SK-N-SH treated with all-trans-retinoic acid at 6 μM for 48 hours (cell line): Measurements from ENCODE around the gene KLHDC8A.

Experiments
- ATAC-seq: fragments of 200-7000 bp; cut with Tn5 transposase; 3 replicates; pipeline ENCODE4 v1.9.1; 2020; ENCODE audit warnings: mild to moderate bottlenecking, moderate library complexity
- ARNTL ChIP-seq: fragments of 450-650 bp; formaldehyde crosslinking; IDR thresholded peaks from 2 replicates; pipeline ENCODE4 v1.5.0; 2020; ENCODE audit warnings: low read depth, mild to moderate bottlenecking, moderate library complexity, borderline replicate concordance
- BACH2 ChIP-seq: fragments of 250-450 bp; sonication (Bioruptor Pico); IDR thresholded peaks from 2 replicates; pipeline ENCODE4 v1.9.0; 2021; ENCODE audit warnings: mild to moderate bottlenecking, borderline replicate concordance
- CSDC2 ChIP-seq: fragments of 250-450 bp; sonication (Bioruptor Pico); IDR thresholded peaks from 2 replicates; pipeline ENCODE4 v1.5.0; 2020; ENCODE audit warnings: mild to moderate bottlenecking, moderate library complexity
- ESRRG ChIP-seq: fragments of 250-450 bp; sonication (Bioruptor Pico); IDR thresholded peaks from 2 replicates; pipeline ENCODE4 v1.6.1; 2021; ENCODE audit warnings: mild to moderate bottlenecking
- GLIS3 ChIP-seq: fragments of 250-450 bp; sonication (Bioruptor Pico); IDR thresholded peaks from 2 replicates; pipeline ENCODE4 v1.5.0; 2020; ENCODE audit warnings: mild to moderate bottlenecking, moderate library complexity
- OSR1 ChIP-seq: fragments of 250-450 bp; sonication (Bioruptor Pico); IDR thresholded peaks from 2 replicates; pipeline ENCODE4 v1.8.0; 2022; ENCODE audit warnings: moderate library complexity, mild to moderate bottlenecking, inconsistent platforms
- PPARA ChIP-seq: fragments of 250-450 bp; sonication (Bioruptor Pico); IDR thresholded peaks from 2 replicates; pipeline ENCODE4 v1.5.0; 2020; ENCODE audit warnings: mild to moderate bottlenecking, borderline replicate concordance
- RARB ChIP-seq: fragments of 250-450 bp; sonication (Bioruptor Pico); IDR thresholded peaks from 2 replicates; pipeline ENCODE4 v1.8.0; 2021; ENCODE audit warnings: mild to moderate bottlenecking, moderate library complexity
- SNAI2 ChIP-seq: fragments of 250-450 bp; sonication (Bioruptor Pico); IDR thresholded peaks from 2 replicates; pipeline ENCODE4 v1.5.0; 2020; ENCODE audit warnings: mild to moderate bottlenecking, moderate library complexity
- TCF4 ChIP-seq: fragments of 250-450 bp; sonication (Bioruptor Pico); IDR thresholded peaks from 2 replicates; pipeline ENCODE4 v1.8.0; 2021; ENCODE audit warnings: mild to moderate bottlenecking, moderate library complexity, borderline replicate concordance
- TOX ChIP-seq: fragments of 250-450 bp; sonication (Bioruptor Pico); IDR thresholded peaks from 2 replicates; pipeline ENCODE4 v1.8.0; 2021; ENCODE audit warnings: mild to moderate bottlenecking, moderate library complexity, borderline replicate concordance
- ZC3H10 ChIP-seq: fragments of 250-450 bp; sonication (Bioruptor Pico); IDR thresholded peaks from 2 replicates; pipeline ENCODE4 v1.5.1; 2021; ENCODE audit warnings: mild to moderate bottlenecking, moderate library complexity
- ZFP3 ChIP-seq: fragments of 250-450 bp; sonication (Bioruptor Pico); IDR thresholded peaks from 2 replicates; pipeline ENCODE4 v1.5.0; 2020; ENCODE audit warnings: mild to moderate bottlenecking, moderate library complexity
- ZFP30 ChIP-seq: fragments of 450-650 bp; formaldehyde crosslinking; IDR thresholded peaks from 2 replicates; pipeline ENCODE4 v1.5.0; 2022; ENCODE audit warnings: mild to moderate bottlenecking, moderate library complexity
- ZNF565 ChIP-seq: fragments of 450-650 bp; formaldehyde crosslinking; conservative IDR thresholded peaks from 2 replicates; pipeline ENCODE4 v1.5.0; 2020; ENCODE audit warnings: low read depth, mild to moderate bottlenecking, moderate library complexity
- ZNF70 ChIP-seq: fragments of 450-650 bp; formaldehyde crosslinking; IDR thresholded peaks from 2 replicates; pipeline ENCODE4 v1.5.0; 2020; ENCODE audit warnings: mild to moderate bottlenecking, moderate library complexity
- ZNF8 ChIP-seq: fragments of 450-650 bp; formaldehyde crosslinking; IDR thresholded peaks from 2 replicates; pipeline ENCODE4 v1.5.0; 2020; ENCODE audit warnings: mild to moderate bottlenecking, moderate library complexity
- TF ChIP-seq, protein P1 (sequence below): fragments of 250-450 bp; sonication (Bioruptor Pico); IDR thresholded peaks from 2 replicates; pipeline ENCODE4 v1.5.1; 2020; ENCODE audit warnings: low read depth, mild to moderate bottlenecking, moderate library complexity
- TF ChIP-seq, protein P2 (sequence below): fragments of 250-450 bp; sonication (Bioruptor Pico); IDR thresholded peaks from 2 replicates; pipeline ENCODE4 v1.5.1; 2021; ENCODE audit warnings: mild to moderate bottlenecking, moderate library complexity
- TF ChIP-seq, protein P3 (sequence below): fragments of 250-450 bp; sonication (Bioruptor Pico); IDR thresholded peaks from 2 replicates; pipeline ENCODE4 v1.5.0; 2020; ENCODE audit warnings: mild to moderate bottlenecking, moderate library complexity
- TF ChIP-seq, protein P4 (sequence below): fragments of 250-450 bp; sonication (Bioruptor Pico); IDR thresholded peaks from 2 replicates; pipeline ENCODE4 v1.8.0; 2021; ENCODE audit warnings: low read depth, mild to moderate bottlenecking, moderate library complexity, borderline replicate concordance

KLHDC8A gene

DNA sequence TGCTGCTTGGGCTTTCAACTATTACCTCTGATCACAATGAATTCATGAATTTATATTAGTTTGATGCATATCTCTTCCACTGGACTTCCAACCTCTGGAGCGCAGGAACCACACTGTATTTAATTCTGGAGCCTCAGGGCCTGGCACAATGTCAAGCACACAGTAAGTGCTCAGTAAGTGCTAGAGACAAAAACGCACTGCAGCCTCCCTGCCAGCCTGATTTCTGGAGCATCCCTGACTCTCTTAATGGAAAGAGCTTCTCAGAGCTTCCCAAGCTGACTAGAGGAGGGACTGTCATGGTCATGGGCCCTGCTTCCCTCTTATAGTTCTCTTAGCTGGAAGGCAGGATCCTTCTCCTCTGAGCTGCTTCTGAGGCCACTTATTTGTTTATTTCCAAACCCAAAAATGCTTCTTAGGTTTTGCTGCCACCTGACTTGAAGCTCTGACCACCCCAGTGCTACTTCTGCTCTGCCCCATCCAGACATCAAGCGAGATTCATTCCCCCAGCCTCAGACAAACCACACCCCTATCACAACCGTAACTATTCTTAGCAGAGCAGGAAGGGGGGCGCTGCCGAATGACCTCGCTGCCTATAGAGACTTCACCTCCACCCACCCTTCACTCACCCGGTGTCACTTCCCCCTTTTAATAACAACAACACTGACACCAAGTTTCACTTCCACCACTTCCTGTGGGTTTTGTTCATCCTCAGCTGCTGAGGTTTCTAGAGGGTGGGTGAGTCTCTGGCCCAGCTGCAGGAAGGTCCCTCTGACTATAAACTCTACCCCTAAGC lies 68.8 kb downstream of the KLHDC8A start:
- no peak for ATAC-seq
- TF ChIP-seq ZNF8 (CRISPR knock-in tag) = no peak
- no peak for TF ChIP-seq ESRRG (CRISPR knock-in tag)
- TF ChIP-seq TOX (CRISPR knock-in tag) = no peak
- no peak for TF ChIP-seq ZNF70
- no peak for TF ChIP-seq PPARA
- TF ChIP-seq, protein P1, sequence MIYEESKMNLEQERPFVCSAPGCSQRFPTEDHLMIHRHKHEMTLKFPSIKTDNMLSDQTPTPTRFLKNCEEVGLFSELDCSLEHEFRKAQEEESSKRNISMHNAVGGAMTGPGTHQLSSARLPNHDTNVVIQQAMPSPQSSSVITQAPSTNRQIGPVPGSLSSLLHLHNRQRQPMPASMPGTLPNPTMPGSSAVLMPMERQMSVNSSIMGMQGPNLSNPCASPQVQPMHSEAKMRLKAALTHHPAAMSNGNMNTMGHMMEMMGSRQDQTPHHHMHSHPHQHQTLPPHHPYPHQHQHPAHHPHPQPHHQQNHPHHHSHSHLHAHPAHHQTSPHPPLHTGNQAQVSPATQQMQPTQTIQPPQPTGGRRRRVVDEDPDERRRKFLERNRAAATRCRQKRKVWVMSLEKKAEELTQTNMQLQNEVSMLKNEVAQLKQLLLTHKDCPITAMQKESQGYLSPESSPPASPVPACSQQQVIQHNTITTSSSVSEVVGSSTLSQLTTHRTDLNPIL (CRISPR knock-in tag) = no peak
- TF ChIP-seq BACH2 (CRISPR knock-in tag) = no peak
- no peak for TF ChIP-seq OSR1 (CRISPR knock-in tag)
- no peak for TF ChIP-seq SNAI2
- no peak for TF ChIP-seq ZFP3 (CRISPR knock-in tag)
- no peak for TF ChIP-seq ZC3H10 (CRISPR knock-in tag)
- TF ChIP-seq GLIS3 (CRISPR knock-in tag) = no peak
- TF ChIP-seq, protein P2, sequence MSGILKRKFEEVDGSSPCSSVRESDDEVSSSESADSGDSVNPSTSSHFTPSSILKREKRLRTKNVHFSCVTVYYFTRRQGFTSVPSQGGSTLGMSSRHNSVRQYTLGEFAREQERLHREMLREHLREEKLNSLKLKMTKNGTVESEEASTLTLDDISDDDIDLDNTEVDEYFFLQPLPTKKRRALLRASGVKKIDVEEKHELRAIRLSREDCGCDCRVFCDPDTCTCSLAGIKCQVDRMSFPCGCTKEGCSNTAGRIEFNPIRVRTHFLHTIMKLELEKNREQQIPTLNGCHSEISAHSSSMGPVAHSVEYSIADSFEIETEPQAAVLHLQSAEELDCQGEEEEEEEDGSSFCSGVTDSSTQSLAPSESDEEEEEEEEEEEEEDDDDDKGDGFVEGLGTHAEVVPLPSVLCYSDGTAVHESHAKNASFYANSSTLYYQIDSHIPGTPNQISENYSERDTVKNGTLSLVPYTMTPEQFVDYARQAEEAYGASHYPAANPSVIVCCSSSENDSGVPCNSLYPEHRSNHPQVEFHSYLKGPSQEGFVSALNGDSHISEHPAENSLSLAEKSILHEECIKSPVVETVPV (CRISPR knock-in tag) = no peak
- TF ChIP-seq, protein P3, sequence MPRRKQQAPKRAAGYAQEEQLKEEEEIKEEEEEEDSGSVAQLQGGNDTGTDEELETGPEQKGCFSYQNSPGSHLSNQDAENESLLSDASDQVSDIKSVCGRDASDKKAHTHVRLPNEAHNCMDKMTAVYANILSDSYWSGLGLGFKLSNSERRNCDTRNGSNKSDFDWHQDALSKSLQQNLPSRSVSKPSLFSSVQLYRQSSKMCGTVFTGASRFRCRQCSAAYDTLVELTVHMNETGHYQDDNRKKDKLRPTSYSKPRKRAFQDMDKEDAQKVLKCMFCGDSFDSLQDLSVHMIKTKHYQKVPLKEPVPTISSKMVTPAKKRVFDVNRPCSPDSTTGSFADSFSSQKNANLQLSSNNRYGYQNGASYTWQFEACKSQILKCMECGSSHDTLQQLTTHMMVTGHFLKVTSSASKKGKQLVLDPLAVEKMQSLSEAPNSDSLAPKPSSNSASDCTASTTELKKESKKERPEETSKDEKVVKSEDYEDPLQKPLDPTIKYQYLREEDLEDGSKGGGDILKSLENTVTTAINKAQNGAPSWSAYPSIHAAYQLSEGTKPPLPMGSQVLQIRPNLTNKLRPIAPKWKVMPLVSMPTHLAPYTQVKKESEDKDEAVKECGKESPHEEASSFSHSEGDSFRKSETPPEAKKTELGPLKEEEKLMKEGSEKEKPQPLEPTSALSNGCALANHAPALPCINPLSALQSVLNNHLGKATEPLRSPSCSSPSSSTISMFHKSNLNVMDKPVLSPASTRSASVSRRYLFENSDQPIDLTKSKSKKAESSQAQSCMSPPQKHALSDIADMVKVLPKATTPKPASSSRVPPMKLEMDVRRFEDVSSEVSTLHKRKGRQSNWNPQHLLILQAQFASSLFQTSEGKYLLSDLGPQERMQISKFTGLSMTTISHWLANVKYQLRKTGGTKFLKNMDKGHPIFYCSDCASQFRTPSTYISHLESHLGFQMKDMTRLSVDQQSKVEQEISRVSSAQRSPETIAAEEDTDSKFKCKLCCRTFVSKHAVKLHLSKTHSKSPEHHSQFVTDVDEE = no peak
- TF ChIP-seq ZNF565 = no peak

DNA sequence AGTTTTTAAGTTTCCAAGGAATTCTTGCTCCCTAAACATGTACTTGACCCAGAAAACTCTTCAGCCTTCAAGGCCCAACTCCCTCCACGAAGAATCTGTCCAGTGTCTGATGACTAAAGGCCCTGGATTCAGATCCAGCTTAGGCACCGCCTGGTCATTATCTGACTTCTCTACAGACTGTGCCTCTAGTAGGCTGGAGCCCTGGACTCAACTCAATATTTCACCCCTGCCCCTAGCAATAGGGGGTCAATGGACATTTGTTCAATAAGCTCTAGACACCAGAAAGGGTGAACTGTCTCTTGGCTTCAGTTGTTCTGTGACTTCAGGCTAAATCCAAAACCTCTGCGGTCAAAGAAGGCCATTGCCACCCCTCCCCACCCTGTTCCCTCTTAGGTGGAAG lies 69.6 kb downstream of the KLHDC8A start:
- ATAC-seq = no peak
- TF ChIP-seq TCF4 (CRISPR knock-in tag) (no peak), ARNTL (CRISPR knock-in tag) (no peak), CSDC2 (no peak), ZNF565 (no peak), BACH2 (CRISPR knock-in tag) (no peak), ZFP30 (CRISPR knock-in tag) (no peak), SNAI2 (no peak), TOX (CRISPR knock-in tag) (no peak), GLIS3 (CRISPR knock-in tag) (no peak), RARB (CRISPR knock-in tag) (no peak)
- TF ChIP-seq, protein P3 = no peak
- TF ChIP-seq, protein P4, sequence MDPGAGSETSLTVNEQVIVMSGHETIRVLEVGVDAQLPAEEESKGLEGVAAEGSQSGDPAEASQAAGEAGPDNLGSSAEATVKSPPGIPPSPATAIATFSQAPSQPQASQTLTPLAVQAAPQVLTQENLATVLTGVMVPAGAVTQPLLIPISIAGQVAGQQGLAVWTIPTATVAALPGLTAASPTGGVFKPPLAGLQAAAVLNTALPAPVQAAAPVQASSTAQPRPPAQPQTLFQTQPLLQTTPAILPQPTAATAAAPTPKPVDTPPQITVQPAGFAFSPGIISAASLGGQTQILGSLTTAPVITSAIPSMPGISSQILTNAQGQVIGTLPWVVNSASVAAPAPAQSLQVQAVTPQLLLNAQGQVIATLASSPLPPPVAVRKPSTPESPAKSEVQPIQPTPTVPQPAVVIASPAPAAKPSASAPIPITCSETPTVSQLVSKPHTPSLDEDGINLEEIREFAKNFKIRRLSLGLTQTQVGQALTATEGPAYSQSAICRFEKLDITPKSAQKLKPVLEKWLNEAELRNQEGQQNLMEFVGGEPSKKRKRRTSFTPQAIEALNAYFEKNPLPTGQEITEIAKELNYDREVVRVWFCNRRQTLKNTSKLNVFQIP (CRISPR knock-in tag) = no peak
